Fibroblast of skin of scalp (primary cell): ENCODE data around the gene PARD6G.
A peak's percentile ranks its signal among the peaks of the same experiment; 100 is the strongest.

ENCODE experiments used
- DNase-seq: peaks from one replicate; pipeline ENCODE4 v3.0.0-alpha.2; 2013

PARD6G gene

DNA sequence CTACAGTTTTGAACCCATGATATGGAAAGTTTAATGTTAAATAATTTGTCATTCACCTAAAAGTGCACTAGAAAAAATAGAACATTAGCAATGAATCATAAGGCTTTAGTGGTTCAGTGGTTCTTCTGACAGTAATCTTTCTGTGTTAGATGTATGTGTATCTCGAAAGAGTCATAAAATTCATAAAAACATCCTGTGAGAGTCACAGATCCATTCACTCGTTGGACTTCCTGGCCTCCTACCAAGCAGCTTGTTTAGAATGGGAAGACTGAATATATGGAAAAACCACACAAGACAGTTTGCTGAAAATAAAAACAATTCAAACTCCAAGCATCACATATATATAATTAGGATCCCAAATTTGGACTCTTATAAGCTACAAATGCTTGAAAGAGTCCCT, 103.4 kb downstream of the PARD6G start:
- DNase-seq, result no peak

DNA sequence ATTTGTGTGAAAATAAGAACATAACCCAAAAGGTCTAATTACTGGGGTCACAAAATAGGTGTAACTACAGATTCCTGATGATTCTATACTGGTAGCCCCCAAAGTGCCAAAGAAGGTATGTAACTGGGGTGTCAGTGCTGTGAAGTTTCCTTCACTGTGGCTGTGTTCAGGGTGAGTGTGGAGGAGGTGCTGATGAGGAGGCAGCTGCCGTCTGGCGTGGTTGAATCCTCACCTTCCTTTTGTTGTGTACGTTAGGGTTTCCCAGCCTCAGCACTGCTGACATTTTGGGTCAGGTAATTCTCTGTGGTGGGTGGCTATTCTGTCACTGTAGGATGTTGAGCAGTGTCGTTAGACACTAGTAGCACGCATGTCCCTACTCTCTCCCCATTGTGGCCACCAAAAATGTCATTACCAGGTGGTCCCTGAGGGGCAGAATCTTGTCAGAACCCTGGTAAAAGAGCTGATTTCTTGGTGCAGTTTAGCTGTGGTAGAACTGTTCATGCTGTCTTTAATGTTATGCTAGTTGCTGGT, 106.8 kb downstream of the PARD6G start:
- DNase-seq, result no peak

DNA sequence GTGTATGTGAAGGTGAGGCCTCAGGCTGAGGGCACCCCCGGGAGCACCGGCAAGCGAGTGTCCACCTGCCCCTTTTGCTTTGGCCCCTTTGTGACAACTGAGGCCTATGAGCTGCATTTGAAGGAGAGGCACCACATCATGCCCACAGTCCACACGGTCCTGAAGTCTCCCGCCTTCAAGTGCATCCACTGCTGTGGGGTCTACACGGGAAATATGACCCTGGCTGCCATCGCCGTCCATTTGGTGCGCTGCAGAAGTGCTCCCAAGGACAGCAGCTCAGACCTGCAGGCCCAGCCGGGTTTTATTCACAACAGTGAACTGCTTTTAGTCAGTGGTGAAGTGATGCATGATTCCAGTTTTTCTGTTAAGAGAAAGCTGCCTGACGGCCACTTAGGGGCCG, 109.3 kb downstream of the PARD6G start:
- DNase-seq, result no peak

DNA sequence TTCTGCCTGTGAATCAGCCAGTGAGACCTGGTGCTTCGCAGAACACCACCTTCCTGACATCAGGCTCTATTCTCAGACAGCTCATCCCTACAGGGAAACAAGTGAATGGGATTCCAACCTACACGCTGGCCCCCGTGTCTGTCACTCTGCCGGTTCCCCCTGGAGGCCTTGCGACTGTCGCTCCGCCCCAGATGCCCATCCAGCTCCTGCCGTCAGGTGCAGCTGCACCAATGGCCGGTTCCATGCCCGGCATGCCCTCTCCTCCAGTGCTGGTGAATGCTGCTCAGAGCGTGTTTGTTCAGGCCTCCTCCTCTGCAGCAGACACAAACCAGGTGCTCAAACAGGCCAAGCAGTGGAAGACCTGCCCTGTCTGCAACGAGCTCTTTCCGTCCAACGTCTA, 110.2 kb downstream of the PARD6G start:
- DNase-seq, result no peak

DNA sequence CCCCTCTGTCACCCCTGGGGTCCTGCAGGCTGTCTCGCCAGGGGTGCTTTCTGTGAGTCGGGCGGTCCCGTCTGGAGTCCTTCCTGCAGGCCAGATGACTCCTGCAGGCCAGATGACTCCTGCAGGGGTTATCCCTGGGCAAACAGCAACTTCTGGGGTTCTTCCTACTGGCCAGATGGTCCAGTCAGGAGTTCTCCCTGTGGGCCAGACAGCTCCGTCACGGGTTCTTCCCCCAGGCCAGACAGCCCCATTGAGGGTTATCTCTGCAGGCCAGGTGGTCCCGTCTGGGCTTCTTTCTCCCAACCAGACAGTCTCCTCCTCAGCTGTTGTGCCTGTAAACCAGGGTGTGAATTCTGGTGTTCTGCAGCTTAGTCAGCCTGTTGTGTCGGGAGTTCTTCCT, 110.6 kb downstream of the PARD6G start:
- DNase-seq, result no peak

DNA sequence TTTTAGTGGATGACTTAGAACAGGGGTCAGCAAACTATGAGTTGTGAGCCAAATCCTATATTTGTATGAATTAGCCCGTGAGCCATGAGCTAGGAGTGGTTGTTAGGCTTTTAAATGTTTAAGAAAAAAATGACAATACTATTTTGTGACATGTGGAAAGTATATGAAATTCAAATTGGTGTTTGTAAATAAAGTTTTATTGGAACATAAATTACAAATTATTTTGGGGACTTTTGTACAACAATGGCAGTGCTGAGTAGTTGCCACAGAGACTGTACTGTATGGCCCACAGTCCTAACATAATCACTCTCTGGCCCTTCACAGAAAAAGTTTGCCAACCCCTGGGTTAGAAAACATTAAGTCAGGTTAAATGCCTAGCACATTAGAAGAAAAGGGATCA, 112.2 kb downstream of the PARD6G start:
- DNase-seq, result no peak

DNA sequence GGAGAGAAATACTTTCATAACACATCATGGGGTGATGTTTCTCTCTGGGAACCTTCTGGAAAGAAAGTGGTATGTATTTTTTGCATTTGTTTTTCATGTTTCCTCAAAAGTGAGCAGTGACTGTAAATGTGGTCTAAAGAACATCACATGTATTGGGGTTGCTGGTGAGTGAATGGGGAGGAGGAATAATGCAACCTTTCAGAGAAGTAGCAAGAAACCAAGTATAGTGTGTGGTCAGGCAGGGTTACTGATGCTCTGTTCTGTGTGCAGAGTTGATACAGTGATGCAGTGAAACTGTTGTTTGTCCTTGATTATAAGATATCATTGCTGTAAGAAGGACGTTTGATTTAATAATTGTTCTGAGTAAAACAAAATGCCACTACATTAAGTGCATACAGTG, 114.2 kb downstream of the PARD6G start:
- DNase-seq, result no peak

DNA sequence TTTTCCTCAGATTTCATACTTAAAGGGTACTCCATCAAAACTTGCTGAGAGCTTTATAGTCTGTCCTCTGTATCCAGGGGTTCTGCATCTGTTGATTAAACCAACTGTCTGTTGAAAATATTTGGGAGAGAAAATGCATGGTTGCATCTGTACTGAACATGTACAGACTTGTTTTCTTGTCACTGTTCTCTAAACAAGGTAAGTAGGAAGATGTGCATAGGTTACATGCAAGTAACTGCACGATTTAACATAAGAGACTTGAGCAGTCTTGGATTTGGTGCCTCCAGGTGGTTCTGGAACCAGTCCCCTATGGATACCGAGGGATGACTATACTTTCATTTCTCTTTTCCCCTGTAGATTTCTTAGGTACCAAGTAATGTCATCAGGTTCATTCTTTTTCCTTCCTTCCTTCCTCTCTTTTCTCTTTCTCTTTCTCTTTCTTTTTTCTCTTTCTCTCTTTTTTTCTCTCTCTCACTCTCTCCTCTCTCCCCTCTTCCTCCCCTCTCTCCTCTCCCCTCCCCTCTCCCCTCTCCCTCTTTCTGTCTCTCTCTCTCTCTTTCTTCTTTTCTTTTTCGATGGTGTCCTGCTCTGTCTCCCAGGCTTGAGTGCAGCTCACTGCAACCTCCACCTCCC, 115.0 kb downstream of the PARD6G start:
- no peak for DNase-seq

DNA sequence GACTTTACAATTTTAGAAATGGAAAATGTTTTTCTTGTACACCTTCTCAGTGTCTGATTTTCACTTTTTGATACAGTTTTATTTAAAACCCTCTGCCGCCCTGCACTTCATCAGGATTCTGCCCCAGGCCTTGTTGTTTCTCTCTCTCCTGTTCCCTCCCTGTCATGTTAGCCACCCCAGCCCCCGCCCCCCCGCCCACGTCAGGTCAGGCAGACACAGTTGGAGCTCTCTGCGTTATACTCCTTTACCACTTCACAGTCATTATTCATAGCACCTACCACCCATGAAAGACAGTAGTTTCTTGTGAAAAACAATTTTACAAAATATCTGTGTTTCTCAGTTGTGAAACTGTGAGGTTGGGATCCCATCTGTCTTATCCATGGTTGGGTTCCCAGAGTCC, 116.8 kb downstream of the PARD6G start:
- DNase-seq, result no peak

DNA sequence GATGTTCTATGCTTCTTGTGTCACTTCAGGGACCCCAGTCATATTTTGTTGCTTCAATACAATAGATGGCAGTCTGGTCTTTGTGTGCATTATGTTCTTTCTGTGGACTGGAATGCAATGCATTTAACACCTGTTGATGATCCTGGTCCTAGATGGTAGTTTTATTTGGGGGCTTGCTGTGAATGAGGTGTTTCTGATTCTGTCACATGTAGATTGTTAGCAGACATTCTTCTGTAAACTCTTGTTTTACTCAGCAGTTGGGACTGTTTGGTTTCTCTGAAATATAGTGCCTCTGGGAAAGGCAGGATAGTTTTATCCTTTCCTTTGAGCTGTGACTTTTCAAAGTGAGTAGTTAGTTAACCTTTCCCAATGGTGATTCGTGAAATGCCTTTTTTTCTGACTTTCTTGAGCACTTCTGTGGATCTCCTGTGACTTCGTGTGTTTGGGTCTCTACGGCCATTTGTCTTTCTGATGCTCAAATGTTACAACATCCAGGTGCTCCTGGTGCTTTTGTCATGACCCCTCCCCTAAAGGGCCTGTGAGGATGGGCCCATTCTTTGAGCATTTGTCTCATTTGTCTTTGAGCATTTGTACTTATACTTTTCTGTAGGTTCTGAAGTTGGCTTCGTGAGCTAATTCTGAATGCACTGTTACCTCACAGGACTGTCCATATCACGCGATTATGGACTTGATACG, 117.5 kb downstream of the PARD6G start:
- no peak for DNase-seq

DNA sequence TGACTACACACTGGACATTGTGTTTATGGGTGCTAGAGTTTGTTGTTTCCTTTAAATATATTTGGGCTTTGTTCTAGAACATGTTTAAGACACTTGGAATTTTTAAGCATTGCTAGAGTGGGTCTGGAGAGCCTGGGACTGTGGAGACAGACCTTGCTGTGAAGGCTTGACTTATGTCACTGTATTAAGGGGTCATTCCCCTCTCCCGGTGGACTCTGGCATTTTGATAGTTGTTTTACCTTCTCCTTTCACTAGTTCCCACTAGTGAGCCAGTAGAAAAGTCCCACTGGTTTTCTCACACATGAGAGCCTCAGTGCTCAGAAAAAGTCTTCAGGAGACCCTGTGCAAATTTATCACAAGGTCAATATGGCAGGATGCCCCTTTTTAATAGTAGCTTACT, 119.7 kb downstream of the PARD6G start:
- no peak for DNase-seq

DNA sequence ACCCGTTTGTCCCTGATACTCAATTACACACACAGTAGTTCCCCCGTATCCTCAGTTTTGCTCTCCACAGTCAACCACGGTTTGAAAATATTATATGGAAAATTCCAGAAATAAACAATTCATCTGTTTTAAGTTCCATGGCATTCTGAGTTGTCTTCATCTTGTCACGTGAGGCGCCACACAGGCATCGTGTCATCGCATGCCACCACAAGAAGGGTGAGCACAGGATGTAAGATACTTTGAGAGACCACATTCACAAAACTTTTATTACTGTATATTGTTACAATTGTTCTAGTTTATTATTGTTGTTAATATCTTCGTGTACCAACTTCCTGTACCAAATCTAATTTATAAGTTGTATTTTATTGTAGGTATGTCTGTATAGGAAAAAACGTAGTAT, 120.5 kb downstream of the PARD6G start:
- DNase-seq, result no peak

DNA sequence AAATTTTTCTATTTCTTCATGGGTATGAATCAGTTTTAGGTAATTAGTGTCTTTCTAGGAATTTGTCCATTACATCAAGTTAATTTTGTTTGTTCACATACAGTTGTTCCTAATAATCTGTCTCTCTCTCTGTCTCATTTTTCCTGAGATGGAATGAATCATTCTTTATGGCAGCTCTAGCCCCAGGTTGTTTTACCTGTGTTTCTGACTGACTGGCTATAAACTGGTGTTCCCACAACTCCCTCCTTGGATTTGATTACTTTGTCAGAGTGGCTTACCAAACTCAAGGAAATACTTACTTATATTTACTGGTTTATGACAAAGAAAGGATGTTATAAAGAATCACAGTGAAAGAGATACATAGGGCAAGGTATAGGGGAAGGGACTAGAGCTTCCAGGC, 123.2 kb downstream of the PARD6G start:
- DNase-seq, result no peak

DNA sequence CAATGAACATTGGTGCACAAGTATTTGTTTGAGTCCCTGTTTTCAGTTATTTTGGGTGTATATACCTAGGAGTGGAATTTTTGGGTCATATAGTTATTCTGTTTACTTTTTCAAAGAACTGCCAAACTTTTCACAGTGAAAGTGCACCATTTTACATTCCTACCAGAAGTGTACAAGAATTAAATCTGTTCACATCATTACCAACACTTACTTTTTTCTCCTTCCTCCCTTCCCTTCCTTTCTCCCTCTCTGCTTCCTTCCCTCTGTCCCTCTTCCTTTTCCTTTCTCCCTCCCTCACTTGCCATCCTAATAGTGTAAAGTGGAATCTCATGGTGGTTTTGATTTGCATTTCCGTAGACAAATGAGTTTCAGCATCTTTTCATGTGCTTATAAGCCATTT, 126.4 kb downstream of the PARD6G start:
- no peak for DNase-seq

DNA sequence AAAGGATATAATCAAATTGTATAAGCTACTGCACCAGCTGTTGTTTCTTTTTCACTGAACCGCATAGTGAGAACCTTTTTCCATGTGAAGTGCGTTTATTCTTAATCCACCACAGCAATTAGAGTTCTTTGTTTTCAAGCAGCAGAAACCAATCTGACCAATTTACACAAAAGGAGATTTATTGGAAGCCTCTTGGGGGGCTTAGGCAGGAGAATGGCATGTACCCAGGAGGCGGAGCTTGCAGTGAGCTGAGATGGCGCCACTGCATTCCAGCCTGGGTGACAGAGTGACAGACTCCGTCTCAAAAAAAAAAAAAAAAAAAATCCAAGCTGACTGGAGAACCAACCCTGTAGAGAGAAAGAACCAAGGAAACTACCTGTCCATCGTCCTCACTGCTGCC, 128.2 kb downstream of the PARD6G start:
- peak; percentile 8 for DNase-seq

DNA sequence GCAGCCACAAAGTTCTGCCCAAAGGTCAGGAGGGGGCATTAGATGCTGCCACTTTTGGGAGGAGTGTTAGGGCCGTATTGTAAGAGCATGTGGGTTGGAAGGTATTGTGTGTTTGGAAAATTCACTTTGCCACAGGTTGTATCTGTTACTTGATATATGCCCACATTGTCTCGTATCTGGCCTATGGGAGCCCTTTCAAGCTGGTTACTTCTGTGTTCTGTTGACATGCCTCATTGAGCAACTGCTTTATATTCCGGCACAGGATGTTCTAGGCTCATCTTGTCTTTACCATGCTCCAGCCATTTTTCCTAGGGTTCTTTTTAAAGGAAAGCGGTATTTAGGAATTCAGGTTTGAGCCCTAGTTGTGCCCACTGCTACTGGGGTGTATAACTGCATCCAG, 132.3 kb downstream of the PARD6G start:
- no peak for DNase-seq

DNA sequence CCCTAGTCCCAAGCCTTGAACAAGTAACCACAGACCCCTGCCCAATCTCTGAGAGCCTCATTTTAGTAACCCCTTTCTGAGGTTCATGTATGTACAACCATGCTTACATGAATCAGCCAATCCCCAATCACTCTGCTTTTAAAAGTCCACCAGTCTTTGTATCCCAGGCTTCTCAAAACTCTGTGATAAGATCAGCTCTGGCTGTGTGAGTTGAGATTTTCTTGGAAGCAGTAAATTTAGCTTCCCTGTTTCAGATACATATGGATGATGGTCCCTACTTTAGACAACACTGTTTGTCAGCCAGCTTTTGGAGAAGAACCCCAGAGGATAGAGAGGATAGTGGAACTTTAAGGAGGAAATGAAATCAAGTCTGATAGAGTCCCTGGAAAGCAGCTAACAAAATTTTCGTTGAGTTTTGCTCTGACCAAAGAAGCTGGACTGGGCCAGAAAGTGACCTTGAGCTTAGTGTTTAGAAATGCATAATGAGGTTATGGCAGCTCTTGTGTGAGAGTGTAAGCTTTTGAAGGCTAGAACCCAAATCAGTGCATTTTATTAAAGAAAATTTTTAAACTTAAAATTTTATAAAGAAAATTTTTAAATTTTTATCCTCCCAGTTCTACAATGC, 134.6 kb downstream of the PARD6G start:
- DNase-seq, result no peak

DNA sequence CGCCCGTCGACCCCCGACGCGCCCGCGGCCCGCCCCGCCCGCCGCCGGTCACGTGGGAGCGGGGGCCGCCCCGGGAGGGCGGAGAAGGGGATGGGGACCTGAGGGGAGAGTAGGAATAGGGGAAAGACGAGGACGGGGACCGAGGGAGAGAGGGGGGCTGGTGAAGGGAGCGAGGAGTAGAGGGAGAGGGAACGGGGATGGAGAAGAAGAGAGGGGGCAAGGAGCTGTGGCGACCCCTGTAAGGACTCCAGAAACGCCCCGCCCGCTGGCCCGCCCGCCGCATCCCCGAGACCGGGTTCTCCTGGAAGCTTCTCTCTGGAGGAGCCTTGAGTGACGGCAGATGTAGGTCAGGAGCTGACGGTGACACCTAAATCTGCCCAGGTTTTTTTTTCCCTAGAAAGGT, 137.6 kb downstream of the PARD6G start:
- peak; percentile 46 for DNase-seq

DNA sequence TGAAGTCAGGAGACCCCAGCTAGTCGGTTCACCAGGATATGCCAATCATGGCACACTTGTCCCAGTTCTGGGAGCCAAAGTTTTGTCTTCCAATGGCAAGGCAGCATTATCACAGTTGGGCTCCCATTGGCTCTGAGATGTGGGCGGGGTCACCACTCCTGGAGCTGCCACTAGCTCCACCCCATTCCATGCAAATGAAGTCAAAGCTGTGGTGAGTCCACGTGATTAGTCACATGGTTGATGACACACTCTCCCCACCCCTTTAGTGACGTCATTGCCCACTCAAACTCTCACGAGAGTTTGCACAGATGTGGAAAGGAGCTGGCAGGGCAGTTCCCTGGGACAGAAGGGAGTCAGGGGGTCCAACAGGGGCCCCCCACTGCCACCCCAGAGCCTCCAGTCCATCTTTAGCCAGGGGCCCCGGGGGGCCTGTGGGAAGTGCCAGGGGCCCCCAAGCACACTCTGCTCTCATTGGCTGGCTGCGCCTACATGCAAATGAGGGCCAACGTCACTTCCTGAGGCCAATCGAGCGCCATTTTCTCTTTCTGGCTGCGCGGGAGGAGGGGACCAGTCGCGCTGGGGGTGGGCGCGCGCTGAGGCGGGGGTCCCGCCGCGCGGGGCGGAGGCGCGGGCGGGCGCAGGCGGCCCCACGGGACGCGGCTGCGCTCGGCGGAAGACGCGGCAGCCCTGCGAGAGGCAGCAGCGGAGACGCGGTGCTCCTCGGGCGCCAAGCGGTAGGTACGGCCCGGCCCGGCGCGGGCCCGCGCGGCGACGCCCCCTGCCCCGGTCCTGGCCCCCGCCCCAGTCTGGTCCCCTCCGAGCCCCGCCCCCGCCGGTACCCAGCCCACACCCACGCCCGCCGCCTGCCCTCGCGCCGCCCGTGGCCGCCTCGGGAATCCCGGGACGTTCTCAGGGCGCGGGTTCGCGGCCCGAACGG, 138.3 kb downstream of the PARD6G start, which contains the start of gene ADNP2:
TSS of gene ADNP2 (plus strand) at position 524 of the 937 bp plus-strand sequence. CDS start 8,281 bp downstream, outside the sequence.
- DNase-seq, result peak; percentile 96

DNA sequence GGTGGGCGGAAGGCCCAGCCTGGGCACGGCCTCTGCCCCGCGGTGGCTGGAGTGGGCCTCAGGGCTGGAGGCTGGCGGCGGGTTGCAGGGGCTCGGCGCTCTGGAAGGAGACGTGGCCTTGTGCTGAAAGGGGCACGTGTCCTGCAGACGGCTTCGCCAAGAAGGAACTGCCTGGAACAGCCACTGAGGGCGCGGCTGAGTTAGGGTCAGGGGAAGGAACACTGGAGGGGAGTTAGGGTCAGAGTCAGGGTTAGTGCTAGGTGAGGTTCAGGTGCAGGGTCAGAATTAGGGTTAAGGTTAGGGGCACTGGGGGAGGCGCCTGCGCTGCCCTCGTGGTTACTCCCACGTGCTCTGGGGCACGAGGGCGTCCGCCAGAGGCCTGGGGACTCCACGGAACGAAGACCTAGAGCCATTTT, 139.2 kb downstream of the PARD6G start:
- no peak for DNase-seq

DNA sequence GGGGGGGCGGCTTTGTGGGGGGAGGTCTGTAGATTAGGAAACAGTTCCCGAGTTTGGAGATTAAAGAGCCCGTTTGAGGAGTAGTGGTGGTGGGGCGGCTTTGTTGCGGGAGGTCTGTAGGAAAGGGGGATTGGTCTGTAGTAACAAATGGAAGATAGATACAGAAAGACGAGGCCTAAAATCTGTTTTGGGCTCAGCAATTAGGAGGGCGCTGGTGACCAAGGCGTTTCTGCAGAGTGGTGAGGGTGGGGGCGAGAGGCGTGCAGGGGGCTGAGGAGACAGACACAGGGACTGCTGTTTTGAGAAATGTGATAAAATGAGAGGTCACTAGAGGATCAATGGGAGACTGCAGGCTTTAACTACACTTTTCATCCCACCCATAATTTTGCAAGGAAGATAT, 139.9 kb downstream of the PARD6G start:
- no peak for DNase-seq
